ENCODE results near the gene FBXW5. TPM values are rescaled to one million over a fixed set of nuclear protein-coding genes. Genes with fewer than 3 reads are reported as not detected.

Gene FBXW5
- total RNA-seq, 4 donors from 2014 or later = 329 to 469 (median 435) TPM

- peaks cover 0 to 7% of the 10 kb centered on the region in 2 donors for H3K36me3 ChIP-seq
- no peak overlapping the region for H3K4me3 ChIP-seq
These were observed 45.8 kb upstream of the FBXW5 start for GRCh38 chr9:136990242-136990911.

GRCh38 chr9:136988872-136989271, 44.3 kb upstream of the FBXW5 start:
- Histone ChIP-seq H3K27ac (no peak overlapping the region), H3K9me3 (no peaks in the 10 kb centered on the region), H3K27me3 (peaks cover 19 to 26% (median 23%) of the 10 kb centered on the region in 3 donors), H3K4me1 (peaks cover 6 to 16% of the 10 kb centered on the region in 2 donors), H3K36me3 (peaks cover 0 to 3% of the 10 kb centered on the region in 2 donors), H3K4me3 (no peak overlapping the region)
- in situ Hi-C loops (cut with MboI; ENCODE audit: low sequenced_read_pairs in 4 of 4) = no loop called here
- intact Hi-C loops (cut with DNase I; ENCODE audit: low total_unique reads) = no loop called here
- TF ChIP-seq CTCF (IDR thresholded peaks at IDR 0.05 in 4 of 5, conservative IDR thresholded peaks at IDR 0.05 in 1 of 5) = no peak
- no peak for TF ChIP-seq POLR2A (IDR thresholded peaks at IDR 0.05)
- DNase-seq (no peak), ATAC-seq (no peak)

More at GRCh38 chr9:136990242-136990911, 45.8 kb upstream of the FBXW5 start:
- DNase-seq (no peak), ATAC-seq (no peak)
- TF ChIP-seq CTCF (IDR thresholded peaks at IDR 0.05 in 4 of 5, conservative IDR thresholded peaks at IDR 0.05 in 1 of 5) (no peak), POLR2A (IDR thresholded peaks at IDR 0.05) (no peak)
- Histone ChIP-seq H3K9me3 (no peaks in the 10 kb centered on the region), H3K4me1 (peaks cover 6 to 12% of the 10 kb centered on the region in 2 donors), H3K27ac (no peak overlapping the region), H3K27me3 (peaks cover 12 to 15% (median 14%) of the 10 kb centered on the region in 3 donors)
- in situ Hi-C loops (cut with MboI; ENCODE audit: low sequenced_read_pairs in 4 of 4) = no loop called here
- intact Hi-C loops (cut with DNase I; ENCODE audit: low total_unique reads) = loop anchor here (5.0 kb wide), 1 partner anchor 143 kb away; the partner anchor contains the start of gene PHPT1

GRCh38 chr9:136985853-136986252, 41.3 kb upstream of the FBXW5 start:
- Histone ChIP-seq H3K9me3 (no peaks in the 10 kb centered on the region), H3K4me3 (no peak overlapping the region), H3K27me3 (peaks cover 19 to 30% (median 26%) of the 10 kb centered on the region in 3 donors), H3K27ac (no peak overlapping the region), H3K36me3 (no peaks in the 10 kb centered on the region), H3K4me1 (peaks cover 0 to 5% of the 10 kb centered on the region in 2 donors)
- in situ Hi-C loops (cut with MboI; ENCODE audit: low sequenced_read_pairs in 4 of 4) (no loop called here), intact Hi-C loops (cut with DNase I; ENCODE audit: low total_unique reads) (no loop called here)
- TF ChIP-seq CTCF (IDR thresholded peaks at IDR 0.05 in 4 of 5, conservative IDR thresholded peaks at IDR 0.05 in 1 of 5) (no peak), POLR2A (IDR thresholded peaks at IDR 0.05) (no peak)
- DNase-seq = no peak
- no peak for ATAC-seq

- ATAC-seq = no peak
- intact Hi-C loops (cut with DNase I; ENCODE audit: low total_unique reads) = no loop called here
- TF ChIP-seq POLR2A (IDR thresholded peaks at IDR 0.05) (no peak), CTCF (IDR thresholded peaks at IDR 0.05 in 4 of 5, conservative IDR thresholded peaks at IDR 0.05 in 1 of 5) (no peak)
- H3K36me3 ChIP-seq = no peaks in the 10 kb centered on the region
- no peaks in the 10 kb centered on the region for H3K9me3 ChIP-seq
- no peak overlapping the region for H3K4me3 ChIP-seq
- DNase-seq = no peak
- peaks cover 19 to 30% (median 26%) of the 10 kb centered on the region in 3 donors for H3K27me3 ChIP-seq
- peaks cover 0 to 5% of the 10 kb centered on the region in 2 donors for H3K4me1 ChIP-seq
- in situ Hi-C loops (cut with MboI; ENCODE audit: low sequenced_read_pairs in 4 of 4) = no loop called here
- no peak overlapping the region for H3K27ac ChIP-seq
These were observed 40.6 kb upstream of the FBXW5 start for GRCh38 chr9:136985027-136985602.
